RCC 7860 (cell line): Measurements from ENCODE around the gene ALDH8A1.

Experiments
- DNase-seq: peaks from one replicate; pipeline ENCODE4 v3.0.0-alpha.2; 2015; ENCODE audit warnings: low spot score
- FAIRE-seq: peaks from 2 replicates; lab custom pipeline; 2012; peaks lifted over from hg19 to GRCh38; lab: Jason Lieb, UNC

Gene ALDH8A1

GRCh38 chr6:134949927-134950326 is at the start of gene ALDH8A1:
TSS of gene ALDH8A1 (minus strand) at chr6:134950101. CDS start at chr6:134950053, 48 bp downstream.
- no peak for FAIRE-seq
- no peak for DNase-seq

GRCh38 chr6:134999107-134999506 is 49.2 kb upstream of the ALDH8A1 start:
- FAIRE-seq (no peak), DNase-seq (no peak)

- no peak for DNase-seq
- FAIRE-seq, result no peak
Measured at GRCh38 chr6:134997133-134997995, 47.5 kb upstream of the ALDH8A1 start.

- no peak for DNase-seq
Measured at GRCh38 chr6:134995536-134995935, 45.6 kb upstream of the ALDH8A1 start.

GRCh38 chr6:134994431-134994830 is 44.5 kb upstream of the ALDH8A1 start:
- DNase-seq (no peak), FAIRE-seq (no peak)

More at GRCh38 chr6:134995536-134995935, 45.6 kb upstream of the ALDH8A1 start:
- no peak for FAIRE-seq

GRCh38 chr6:134992155-134992554 is 42.3 kb upstream of the ALDH8A1 start:
- DNase-seq (no peak), FAIRE-seq (no peak)

GRCh38 chr6:134990262-134990661 is 40.4 kb upstream of the ALDH8A1 start:
- DNase-seq (no peak), FAIRE-seq (no peak)

- no peak for FAIRE-seq
- no peak for DNase-seq
Measured at GRCh38 chr6:134984821-134985220, 34.9 kb upstream of the ALDH8A1 start.

GRCh38 chr6:134983823-134984222 is 33.9 kb upstream of the ALDH8A1 start:
- DNase-seq (no peak), FAIRE-seq (no peak)

- DNase-seq, result no peak
- FAIRE-seq, result no peak
Measured at GRCh38 chr6:134982161-134982560, 32.3 kb upstream of the ALDH8A1 start.

GRCh38 chr6:134980846-134981245 is 30.9 kb upstream of the ALDH8A1 start:
- FAIRE-seq (no peak), DNase-seq (no peak)

- DNase-seq (no peak), FAIRE-seq (no peak)
Measured at GRCh38 chr6:134979142-134979541, 29.2 kb upstream of the ALDH8A1 start.

GRCh38 chr6:134974370-134974769 is 24.5 kb upstream of the ALDH8A1 start:
- DNase-seq (no peak), FAIRE-seq (no peak)

GRCh38 chr6:134967711-134968110 is 17.8 kb upstream of the ALDH8A1 start:
- no peak for DNase-seq
- no peak for FAIRE-seq

- FAIRE-seq (no peak), DNase-seq (no peak)
Measured at GRCh38 chr6:134964451-134965203, 14.7 kb upstream of the ALDH8A1 start.

GRCh38 chr6:134962421-134962820 is 12.5 kb upstream of the ALDH8A1 start:
- DNase-seq, result no peak
- FAIRE-seq, result no peak

GRCh38 chr6:134961366-134961765 is 11.5 kb upstream of the ALDH8A1 start:
- FAIRE-seq (no peak), DNase-seq (no peak)

- no peak for FAIRE-seq
Measured at GRCh38 chr6:134959603-134960002, 9.7 kb upstream of the ALDH8A1 start.

GRCh38 chr6:134956676-134957075 is 6.8 kb upstream of the ALDH8A1 start:
- FAIRE-seq (no peak), DNase-seq (no peak)

More at GRCh38 chr6:134959603-134960002, 9.7 kb upstream of the ALDH8A1 start:
- no peak for DNase-seq

GRCh38 chr6:134956032-134956431 is 6.1 kb upstream of the ALDH8A1 start:
- DNase-seq (no peak), FAIRE-seq (no peak)

- no peak for FAIRE-seq
- no peak for DNase-seq
Measured at GRCh38 chr6:134954272-134955000, 4.5 kb upstream of the ALDH8A1 start.
